HFFc6 (cell line): Measurements from ENCODE around the gene ME3. TPM values are rescaled to one million over a fixed set of nuclear protein-coding genes. Genes with fewer than 3 reads are reported as not detected.

Source experiments
- DNase-seq: peaks from one replicate; pipeline ENCODE4 v3.0.0-alpha.2; 2018
- H3K27ac Mint-ChIP-seq: 2 replicates; pipeline ENCODE4 v1.8.0; 2020; ENCODE audit warnings: mild to moderate bottlenecking, mixed read lengths
- H3K27me3 Mint-ChIP-seq: 2 replicates; pipeline ENCODE4 v1.8.0; 2021; ENCODE audit warnings: mild to moderate bottlenecking, moderate library complexity, mixed read lengths; ENCODE audit not compliant: insufficient read depth
- H3K36me3 Mint-ChIP-seq: 2 replicates; pipeline ENCODE4 v1.8.0; 2021; ENCODE audit warnings: low read depth, mixed read lengths
- H3K4me1 Mint-ChIP-seq: 2 replicates; pipeline ENCODE4 v1.8.0; 2020; ENCODE audit warnings: low read depth, mixed read lengths
- H3K4me3 Mint-ChIP-seq: 2 replicates; pipeline ENCODE4 v1.8.0; 2020; ENCODE audit warnings: mild to moderate bottlenecking, moderate library complexity, mixed read lengths
- H3K9me3 Mint-ChIP-seq: 2 replicates; pipeline ENCODE4 v1.8.0; 2020; ENCODE audit warnings: mild to moderate bottlenecking, mixed read lengths
- CTCF ChIP-seq: fragments of 200-600 bp; sonication (generic); IDR thresholded peaks from 2 replicates; pipeline ENCODE4 v1.5.0; 2021; ENCODE audit warnings: antibody characterized with exemption, mild to moderate bottlenecking
- total RNA-seq, 6 experiments: library from RNA; stranded (reverse); fragmentation: NEBNext Ultra II Directional; extraction: Animal tissue kit (Norgen Biotek cat#: 25700); gene quantifications; 2 replicates in 1 of 6; 3 replicates in 5 of 6; pipeline ENCODE4 v1.2.3, GENCODE V29; 2021

Gene ME3
- total RNA-seq, 6 experiments from 2014 or later: 3.5 to 8.6 (median 6.6) TPM

DNA sequence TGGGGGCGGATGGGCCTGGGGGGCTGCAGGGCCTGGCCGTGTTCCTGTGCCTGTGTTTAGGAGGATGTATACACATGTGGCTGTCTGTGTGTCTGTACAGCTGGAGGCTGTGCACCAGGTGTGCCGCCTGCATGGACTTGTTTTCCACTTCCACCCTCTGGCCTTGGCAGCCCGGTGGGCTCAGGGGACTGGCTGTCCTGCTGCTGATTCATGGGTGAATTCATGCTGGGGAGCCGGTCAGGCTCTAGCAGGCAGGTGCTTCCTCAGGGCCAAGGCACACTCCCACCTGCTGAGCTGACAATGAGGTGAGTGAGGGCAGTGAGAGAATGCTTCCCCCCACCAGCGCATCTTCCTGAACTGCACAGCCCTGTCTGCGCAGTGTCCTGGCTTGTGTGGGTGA lies 209.3 kb downstream of the ME3 start:
- Mint-ChIP-seq H3K36me3 (0 out of 2 replicates have a peak, but pooled peaks cover 3% of the 10 kb centered on the region), H3K9me3 (no peaks in the 10 kb centered on the region), H3K27ac (no peak overlapping the region), H3K4me3 (no peak overlapping the region), H3K4me1 (peaks cover 30% of the 10 kb centered on the region), H3K27me3 (peaks cover 3% of the 10 kb centered on the region)
- TF ChIP-seq CTCF: no peak
- DNase-seq: no peak

GRCh38 chr11:86461892-86462291 lies 210.5 kb downstream of the ME3 start:
- Mint-ChIP-seq H3K27me3 (peaks cover 3% of the 10 kb centered on the region), H3K4me1 (peaks cover 31% of the 10 kb centered on the region), H3K4me3 (no peak overlapping the region), H3K27ac (no peak overlapping the region), H3K9me3 (no peaks in the 10 kb centered on the region), H3K36me3 (0 out of 2 replicates have a peak, but pooled peaks cover 3% of the 10 kb centered on the region)
- no peak for DNase-seq
- TF ChIP-seq CTCF: no peak

- Mint-ChIP-seq H3K36me3 (0 out of 2 replicates have a peak, but pooled peaks cover 3% of the 10 kb centered on the region), H3K4me3 (no peak overlapping the region), H3K4me1 (peaks cover 38% of the 10 kb centered on the region), H3K9me3 (no peaks in the 10 kb centered on the region), H3K27ac (0 out of 2 replicates have a peak overlapping the region, but pooled peaks have one; percentile 39), H3K27me3 (peaks cover 3% of the 10 kb centered on the region)
- no peak for TF ChIP-seq CTCF
- DNase-seq: no peak
Measured at GRCh38 chr11:86460461-86461385, 211.7 kb downstream of the ME3 start.

- Mint-ChIP-seq H3K4me3 (no peak overlapping the region), H3K4me1 (peaks cover 39% of the 10 kb centered on the region), H3K36me3 (0 out of 2 replicates have a peak, but pooled peaks cover 2% of the 10 kb centered on the region), H3K9me3 (no peaks in the 10 kb centered on the region), H3K27ac (peak overlapping the region; percentile 39; the same call in 1 of the 2 replicates), H3K27me3 (peaks cover 3% of the 10 kb centered on the region)
- peak; percentile 72 for DNase-seq
- TF ChIP-seq CTCF: no peak
Measured at GRCh38 chr11:86459682-86460460, 212.5 kb downstream of the ME3 start.

GRCh38 chr11:86459002-86459385 lies 213.4 kb downstream of the ME3 start:
- H3K9me3 Mint-ChIP-seq: no peaks in the 10 kb centered on the region
- no peak overlapping the region; the same call in 1 of the 2 replicates for H3K4me3 Mint-ChIP-seq
- H3K4me1 Mint-ChIP-seq: peaks cover 41% of the 10 kb centered on the region
- no peak for DNase-seq
- peak overlapping the region; percentile 63 for H3K27ac Mint-ChIP-seq
- TF ChIP-seq CTCF: no peak
- H3K36me3 Mint-ChIP-seq: no peaks in the 10 kb centered on the region
- H3K27me3 Mint-ChIP-seq: peaks cover 3% of the 10 kb centered on the region
